ENCODE measurements around the gene FBXO11. TPM values are rescaled to one million over a fixed set of nuclear protein-coding genes. Genes with fewer than 3 reads are reported as not detected.

FBXO11 gene
- total RNA-seq, 1 donor from 2014 or later = 75.0 TPM

DNA sequence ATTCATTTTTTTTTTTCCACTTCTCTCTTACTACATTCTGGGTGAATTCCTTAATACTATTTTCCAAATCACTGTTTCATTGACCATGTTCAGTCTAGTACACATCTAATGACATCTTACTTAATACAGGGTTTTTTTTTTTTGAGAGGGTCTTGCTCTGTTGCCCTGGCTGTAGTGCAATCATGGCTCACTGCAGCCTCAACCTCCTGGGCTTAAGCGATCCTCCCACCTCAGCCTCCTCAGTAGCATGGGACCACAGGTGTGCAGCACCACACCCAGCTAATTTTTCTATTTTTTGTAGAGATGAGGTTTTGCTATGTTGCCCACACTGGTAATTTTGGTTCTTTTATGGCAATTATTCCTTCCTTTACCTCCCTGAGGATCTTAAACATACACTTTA is 29.4 kb downstream of the FBXO11 start:
- no peaks in the 10 kb centered on the region for H3K27me3 ChIP-seq (ENCODE audit: low read depth)
- DNase-seq = no peak
- H3K36me3 ChIP-seq = no peaks in the 10 kb centered on the region
- peaks cover 21% of the 10 kb centered on the region for H3K4me1 ChIP-seq
- H3K9me3 ChIP-seq = no peaks in the 10 kb centered on the region
- no peak for ATAC-seq
- intact Hi-C loops (cut with DNase I) = no loop called here
- TF ChIP-seq, protein P1, sequence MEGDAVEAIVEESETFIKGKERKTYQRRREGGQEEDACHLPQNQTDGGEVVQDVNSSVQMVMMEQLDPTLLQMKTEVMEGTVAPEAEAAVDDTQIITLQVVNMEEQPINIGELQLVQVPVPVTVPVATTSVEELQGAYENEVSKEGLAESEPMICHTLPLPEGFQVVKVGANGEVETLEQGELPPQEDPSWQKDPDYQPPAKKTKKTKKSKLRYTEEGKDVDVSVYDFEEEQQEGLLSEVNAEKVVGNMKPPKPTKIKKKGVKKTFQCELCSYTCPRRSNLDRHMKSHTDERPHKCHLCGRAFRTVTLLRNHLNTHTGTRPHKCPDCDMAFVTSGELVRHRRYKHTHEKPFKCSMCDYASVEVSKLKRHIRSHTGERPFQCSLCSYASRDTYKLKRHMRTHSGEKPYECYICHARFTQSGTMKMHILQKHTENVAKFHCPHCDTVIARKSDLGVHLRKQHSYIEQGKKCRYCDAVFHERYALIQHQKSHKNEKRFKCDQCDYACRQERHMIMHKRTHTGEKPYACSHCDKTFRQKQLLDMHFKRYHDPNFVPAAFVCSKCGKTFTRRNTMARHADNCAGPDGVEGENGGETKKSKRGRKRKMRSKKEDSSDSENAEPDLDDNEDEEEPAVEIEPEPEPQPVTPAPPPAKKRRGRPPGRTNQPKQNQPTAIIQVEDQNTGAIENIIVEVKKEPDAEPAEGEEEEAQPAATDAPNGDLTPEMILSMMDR (IDR thresholded peaks at IDR 0.05) = no peak
- H3K27ac ChIP-seq = no peak overlapping the region
- no peak overlapping the region for H3K4me3 ChIP-seq

DNA sequence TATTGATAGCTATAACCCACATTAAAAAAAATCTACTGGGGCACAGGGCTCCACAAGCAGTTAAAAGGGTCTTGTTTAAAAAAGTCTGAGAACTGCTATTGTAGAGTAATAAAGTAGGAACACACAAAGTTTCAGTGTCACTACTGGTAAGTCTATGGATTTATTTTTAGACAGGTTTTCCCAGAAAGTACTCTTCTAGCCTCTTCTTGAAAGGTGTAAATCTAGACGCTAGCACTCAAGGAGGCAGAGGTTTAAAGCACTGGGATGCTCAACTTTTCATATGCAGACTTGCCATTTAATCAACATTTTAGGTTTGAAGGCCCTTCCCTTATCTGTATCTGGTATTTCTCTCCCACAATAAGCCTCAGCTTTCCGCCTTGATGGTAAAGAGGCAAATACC is 33.4 kb downstream of the FBXO11 start:
- Histone ChIP-seq H3K4me3 (no peak overlapping the region), H3K27ac (no peak overlapping the region), H3K27me3 (ENCODE audit: low read depth) (no peaks in the 10 kb centered on the region), H3K36me3 (no peaks in the 10 kb centered on the region), H3K9me3 (no peaks in the 10 kb centered on the region), H3K4me1 (peaks cover 48% of the 10 kb centered on the region)
- peak in 1 of 2 donors; percentile 52 for ATAC-seq
- TF ChIP-seq, protein P1 (IDR thresholded peaks at IDR 0.05) = no peak
- no peak for DNase-seq
- intact Hi-C loops (cut with DNase I) = no loop called here

DNA sequence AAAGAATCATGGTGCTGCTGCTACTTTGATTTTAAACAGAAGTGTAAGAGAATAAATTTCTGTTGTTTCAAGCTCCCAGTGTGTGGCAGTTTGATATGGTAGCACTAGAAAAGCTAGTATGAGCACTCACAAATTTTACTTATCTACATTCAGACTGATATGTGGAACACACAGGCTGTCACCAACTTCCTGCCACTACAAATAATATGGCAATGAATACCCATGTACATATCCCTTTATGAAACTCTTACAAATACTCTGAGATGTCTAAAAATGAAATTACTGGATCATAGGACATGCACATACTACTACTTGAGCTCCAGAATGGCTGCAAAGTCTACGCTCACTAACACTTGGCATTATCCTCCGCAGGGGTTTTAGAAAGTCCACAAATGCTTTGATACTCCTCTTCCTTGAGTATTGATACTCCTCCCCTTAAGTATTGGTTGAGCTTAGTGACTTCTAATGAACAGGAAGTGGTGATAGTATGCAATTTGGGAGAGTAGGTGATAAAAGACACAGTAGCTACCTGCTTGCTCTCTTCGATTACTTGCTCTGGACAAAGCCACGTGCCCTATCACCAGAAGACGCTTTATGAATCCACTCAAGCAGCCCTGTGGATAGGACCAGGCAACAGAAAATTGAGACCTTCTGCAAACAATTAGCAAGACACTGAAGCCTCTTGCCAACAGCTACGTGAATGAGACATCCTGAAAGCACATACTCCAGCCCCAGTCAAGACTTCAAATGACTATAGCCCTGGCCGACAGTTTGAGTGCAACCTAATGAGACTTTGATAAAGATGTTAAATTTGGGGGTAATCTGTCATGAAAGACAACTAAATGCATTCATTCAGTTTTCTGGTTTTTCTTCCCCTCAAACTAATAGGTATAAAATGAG is 35.4 kb downstream of the FBXO11 start:
- no peaks in the 10 kb centered on the region for H3K9me3 ChIP-seq
- H3K4me3 ChIP-seq = no peak overlapping the region
- no peaks in the 10 kb centered on the region for H3K36me3 ChIP-seq
- no peaks in the 10 kb centered on the region for H3K27me3 ChIP-seq (ENCODE audit: low read depth)
- H3K27ac ChIP-seq = no peak overlapping the region
- TF ChIP-seq, protein P1 (IDR thresholded peaks at IDR 0.05) = no peak
- no peak for ATAC-seq
- peaks cover 65% of the 10 kb centered on the region for H3K4me1 ChIP-seq
- DNase-seq = no peak
- intact Hi-C loops (cut with DNase I) = no loop called here

DNA sequence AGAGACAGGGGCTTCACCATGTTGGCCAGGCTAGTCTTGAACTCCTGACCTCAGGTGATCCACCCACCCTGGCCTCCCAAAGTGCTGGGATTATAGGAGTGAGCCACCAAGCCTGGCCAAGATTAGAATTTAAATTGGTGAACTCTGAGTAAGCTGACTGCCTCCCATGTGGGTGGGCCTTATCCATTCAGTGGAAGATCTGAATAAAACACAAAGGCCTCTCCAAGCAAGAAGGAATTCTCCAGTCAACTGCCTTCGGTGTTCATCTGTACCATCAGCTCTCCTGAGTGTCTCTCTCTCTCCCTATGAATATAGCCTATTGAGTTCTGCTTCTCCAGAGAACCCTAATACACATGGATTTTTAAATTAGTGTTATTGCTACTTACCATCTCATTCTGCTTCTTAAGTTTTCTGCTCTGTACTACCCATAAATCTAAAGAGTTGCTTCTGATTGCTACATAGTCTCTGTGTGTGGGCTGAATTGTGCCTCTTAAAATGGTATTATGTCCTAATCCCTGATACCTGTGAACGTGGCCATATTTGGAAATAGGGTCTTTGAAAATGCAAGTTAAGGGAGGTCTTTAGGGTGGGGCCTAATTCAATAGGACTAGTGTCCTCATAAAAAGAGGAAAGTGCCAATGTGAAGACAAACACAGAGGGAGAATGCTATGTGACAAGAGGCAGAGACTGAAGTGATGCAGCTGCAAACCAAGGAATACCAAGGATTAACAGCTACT is 36.3 kb downstream of the FBXO11 start:
- Histone ChIP-seq H3K27me3 (ENCODE audit: low read depth) (no peaks in the 10 kb centered on the region), H3K36me3 (no peaks in the 10 kb centered on the region), H3K9me3 (no peaks in the 10 kb centered on the region), H3K4me1 (peaks cover 74% of the 10 kb centered on the region), H3K4me3 (no peak overlapping the region), H3K27ac (no peak overlapping the region)
- TF ChIP-seq, protein P1 (IDR thresholded peaks at IDR 0.05) = no peak
- intact Hi-C loops (cut with DNase I) = no loop called here
- no peak for ATAC-seq
- DNase-seq = no peak

- TF ChIP-seq, protein P1 (IDR thresholded peaks at IDR 0.05) = no peak
- ATAC-seq (no peak), DNase-seq (no peak)
- H3K27ac ChIP-seq = no peak overlapping the region
- peaks cover 81% of the 10 kb centered on the region for H3K4me1 ChIP-seq
- H3K9me3 ChIP-seq = no peaks in the 10 kb centered on the region
- no peaks in the 10 kb centered on the region for H3K27me3 ChIP-seq (ENCODE audit: low read depth)
- no peaks in the 10 kb centered on the region for H3K36me3 ChIP-seq
- no peak overlapping the region for H3K4me3 ChIP-seq
- intact Hi-C loops (cut with DNase I) = no loop called here
Measured at GRCh38 chr2:47868611-47869352, 37.5 kb downstream of the FBXO11 start.

Data from lower lobe of right lung (tissue), 2 donors.